ENCODE data around the gene DGKG.

DGKG gene

DNA sequence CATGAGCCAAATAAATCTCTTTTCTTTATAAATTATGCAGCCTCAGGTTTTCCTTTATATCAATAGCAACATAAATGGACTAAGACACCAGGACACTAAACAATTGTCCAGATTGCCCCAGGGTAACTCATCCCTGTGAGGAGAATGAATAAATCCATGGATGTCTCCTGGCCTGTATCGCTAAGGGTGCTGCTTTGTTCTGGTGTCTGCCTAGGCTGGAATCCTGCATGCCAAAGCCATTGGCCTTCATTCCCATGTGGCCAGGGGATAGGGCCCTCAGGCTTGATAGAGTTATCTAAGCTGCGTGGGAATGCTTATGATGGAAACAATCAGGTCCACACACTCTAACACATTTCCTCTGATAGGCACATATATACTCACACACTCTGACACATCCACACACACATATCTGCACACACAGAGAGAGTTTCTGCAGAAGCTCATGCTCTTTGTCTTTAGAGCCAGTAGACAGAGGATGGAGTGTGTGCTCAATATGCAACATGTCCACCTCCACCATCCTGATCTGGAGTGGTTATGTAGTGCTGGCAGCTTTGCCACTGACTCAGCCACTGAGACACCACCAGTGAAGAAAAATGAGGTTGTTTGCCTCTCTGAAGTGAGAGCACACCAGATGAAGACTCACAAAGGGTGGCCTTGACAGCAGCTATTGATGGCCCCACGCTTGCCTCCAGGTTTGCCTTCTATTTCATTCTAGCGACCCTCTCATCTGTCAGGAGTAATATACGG lies 24.0 kb upstream of the DGKG start:
- no peak for FAIRE-seq
- no peak for DNase-seq (ENCODE audit: insufficient read length, low spot score)
- TF ChIP-seq POLR2A (IDR thresholded peaks at IDR 0.05; ENCODE audit: low read depth, low read length) (no peak), SPI1 (IDR thresholded peaks at IDR 0.05; ENCODE audit: low read depth, low read length) (no peak), POLR2AphosphoS5 (IDR thresholded peaks at IDR 0.05; ENCODE audit: low read depth, low read length) (no peak), TAF1 (IDR thresholded peaks at IDR 0.05; ENCODE audit: low read depth, low read length) (no peak), PAX5 (IDR thresholded peaks at IDR 0.05; ENCODE audit: insufficient read depth, low read length, severe bottlenecking) (no peak)

GRCh38 chr3:186383026-186383993 lies 21.3 kb upstream of the DGKG start:
- FAIRE-seq, result no peak
- DNase-seq (ENCODE audit: insufficient read length, low spot score), result no peak
- no peak for TF ChIP-seq POLR2A (IDR thresholded peaks at IDR 0.05; ENCODE audit: low read depth, low read length)
- TF ChIP-seq TAF1 (IDR thresholded peaks at IDR 0.05; ENCODE audit: low read depth, low read length), result no peak
- no peak for TF ChIP-seq PAX5 (IDR thresholded peaks at IDR 0.05; ENCODE audit: insufficient read depth, low read length, severe bottlenecking)
- no peak for TF ChIP-seq SPI1 (IDR thresholded peaks at IDR 0.05; ENCODE audit: low read depth, low read length)
- no peak for TF ChIP-seq POU2F2 (IDR thresholded peaks at IDR 0.05; ENCODE audit: low read depth, low read length)
- no peak for TF ChIP-seq POLR2AphosphoS5 (IDR thresholded peaks at IDR 0.05; ENCODE audit: low read depth, low read length)

DNA sequence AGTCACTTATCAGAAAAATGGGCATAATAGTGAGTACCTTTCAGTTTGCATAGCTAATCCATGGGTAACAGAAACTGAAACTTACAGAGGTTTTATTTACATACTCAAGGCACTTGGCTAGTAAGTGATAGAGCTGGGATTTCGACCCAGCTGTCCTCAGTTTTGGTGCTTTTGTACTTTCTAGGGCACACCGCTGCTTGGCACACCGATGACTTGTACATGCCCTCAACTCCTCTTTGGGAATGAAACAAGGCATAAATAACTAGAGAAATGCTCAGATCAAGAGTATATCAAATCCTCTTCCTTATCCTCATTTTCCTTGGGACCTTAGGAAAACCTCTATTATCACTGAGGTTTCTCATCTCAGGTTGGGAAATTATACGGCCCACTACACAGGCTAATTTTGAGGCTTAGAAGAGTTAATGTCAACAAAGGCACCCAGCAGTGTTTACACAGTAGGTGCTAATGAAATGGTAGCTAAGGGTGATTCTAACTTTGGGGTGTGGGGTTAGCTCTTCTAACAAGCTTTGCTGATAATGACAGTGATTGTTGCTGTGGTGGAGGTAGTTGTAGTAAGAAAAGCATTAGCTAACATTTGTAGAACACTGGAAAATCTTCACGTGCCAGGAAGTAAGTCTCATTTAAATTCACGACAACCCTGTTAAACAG lies 20.3 kb upstream of the DGKG start:
- TF ChIP-seq SPI1 (IDR thresholded peaks at IDR 0.05; ENCODE audit: low read depth, low read length), result no peak
- no peak for TF ChIP-seq TAF1 (IDR thresholded peaks at IDR 0.05; ENCODE audit: low read depth, low read length)
- no peak for TF ChIP-seq POLR2A (IDR thresholded peaks at IDR 0.05; ENCODE audit: low read depth, low read length)
- no peak for TF ChIP-seq POU2F2 (IDR thresholded peaks at IDR 0.05; ENCODE audit: low read depth, low read length)
- no peak for TF ChIP-seq POLR2AphosphoS5 (IDR thresholded peaks at IDR 0.05; ENCODE audit: low read depth, low read length)
- TF ChIP-seq PAX5 (IDR thresholded peaks at IDR 0.05; ENCODE audit: insufficient read depth, low read length, severe bottlenecking), result no peak
- DNase-seq (ENCODE audit: insufficient read length, low spot score), result no peak
- FAIRE-seq, result no peak

DNA sequence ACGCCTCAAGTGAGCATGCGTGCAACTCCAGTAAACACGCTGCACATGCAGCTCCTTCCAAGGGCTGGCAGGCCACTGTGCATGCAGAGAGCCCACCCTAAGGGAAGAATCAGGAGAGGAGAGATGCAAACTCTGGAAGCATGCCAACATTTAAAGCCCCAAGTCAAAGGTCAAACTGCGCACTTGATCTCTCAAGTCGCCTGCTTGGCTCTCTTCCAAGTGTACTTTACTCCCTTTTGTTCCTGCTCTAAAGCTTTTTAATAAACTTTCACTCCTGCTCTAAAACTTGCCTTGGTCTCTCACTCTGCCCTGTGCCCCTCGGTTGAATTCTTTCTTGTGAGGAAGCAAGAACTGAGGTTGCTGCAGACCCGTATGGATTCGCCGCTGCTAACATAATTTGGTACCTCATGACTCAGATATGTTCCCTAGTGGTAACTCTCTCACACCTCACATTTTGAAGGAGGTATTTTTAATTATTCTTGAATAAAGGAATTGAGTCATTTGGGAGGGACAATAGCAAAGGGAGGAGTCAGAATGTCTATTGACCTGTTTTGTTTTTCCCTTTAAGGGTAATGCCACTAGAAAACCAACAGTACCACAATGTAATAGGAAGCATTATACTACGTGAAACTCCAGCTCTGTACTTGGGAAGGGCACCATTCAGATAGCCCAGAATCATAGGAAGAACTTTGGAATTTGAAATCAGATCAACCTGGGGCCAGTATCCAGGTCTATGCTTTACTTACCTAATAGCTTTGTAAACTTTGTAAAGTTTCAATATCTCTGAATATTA lies 19.6 kb upstream of the DGKG start:
- no peak for TF ChIP-seq TAF1 (IDR thresholded peaks at IDR 0.05; ENCODE audit: low read depth, low read length)
- no peak for TF ChIP-seq POU2F2 (IDR thresholded peaks at IDR 0.05; ENCODE audit: low read depth, low read length)
- FAIRE-seq (no peak), DNase-seq (ENCODE audit: insufficient read length, low spot score) (no peak)

DNA sequence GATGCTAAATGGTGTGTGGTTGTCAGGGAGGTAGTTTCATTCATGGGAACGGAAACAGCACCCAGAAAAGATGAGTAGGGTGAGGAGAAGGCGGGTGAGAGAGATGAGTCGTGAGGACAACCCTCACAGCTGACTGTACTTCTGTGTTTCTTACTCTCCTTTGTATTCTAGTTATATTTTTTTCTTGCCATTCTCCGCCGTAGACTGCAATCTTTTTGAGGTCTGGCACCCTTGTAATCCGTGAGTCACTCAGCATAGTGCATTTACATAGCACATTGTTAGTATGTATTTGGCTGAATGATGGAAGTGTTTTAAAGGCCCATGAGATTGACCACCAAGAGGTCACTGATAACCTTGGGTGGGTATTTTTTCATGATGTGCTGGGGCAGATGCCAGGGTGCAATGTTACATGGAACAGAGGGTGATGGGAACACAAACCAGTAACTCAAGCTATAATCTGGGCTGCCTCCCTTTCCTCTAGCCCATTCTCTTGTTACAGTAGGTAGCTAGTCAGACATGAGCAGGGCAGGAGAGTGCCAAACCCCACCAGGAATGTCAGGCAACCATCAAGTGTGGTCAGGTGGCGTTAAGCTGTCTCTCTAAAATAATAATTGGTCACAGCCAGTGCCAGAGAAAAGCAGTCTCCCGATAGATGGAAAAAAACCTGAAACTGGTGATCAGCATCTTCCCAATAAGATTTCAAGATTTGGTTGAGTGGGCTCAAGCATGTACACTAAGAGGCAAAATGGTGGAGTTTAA lies 18.8 kb upstream of the DGKG start:
- DNase-seq (ENCODE audit: insufficient read length, low spot score) (no peak), FAIRE-seq (no peak)
- TF ChIP-seq TAF1 (IDR thresholded peaks at IDR 0.05; ENCODE audit: low read depth, low read length) (no peak), POLR2A (IDR thresholded peaks at IDR 0.05; ENCODE audit: low read depth, low read length) (no peak), PAX5 (IDR thresholded peaks at IDR 0.05; ENCODE audit: insufficient read depth, low read length, severe bottlenecking) (no peak), POU2F2 (IDR thresholded peaks at IDR 0.05; ENCODE audit: low read depth, low read length) (no peak), POLR2AphosphoS5 (IDR thresholded peaks at IDR 0.05; ENCODE audit: low read depth, low read length) (no peak)

DNA sequence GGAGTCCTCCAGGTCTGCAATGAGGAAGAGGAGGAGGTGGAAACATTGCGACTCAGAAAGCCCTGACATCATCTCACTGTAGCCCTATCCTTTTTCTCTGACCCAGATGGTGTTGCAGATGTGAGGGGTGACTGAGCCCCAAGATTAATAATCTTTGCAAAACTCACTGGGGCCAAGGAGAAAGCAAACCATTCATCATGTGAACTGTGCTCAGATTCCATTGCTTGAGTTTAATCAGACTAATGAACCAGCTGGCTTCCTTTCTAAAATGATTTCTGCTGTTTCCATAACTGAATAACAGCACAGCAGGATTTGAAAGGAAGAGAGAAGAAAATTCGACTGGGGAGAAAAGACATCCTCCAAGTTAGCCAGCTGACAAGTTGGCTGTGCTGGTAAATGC lies 13.4 kb upstream of the DGKG start:
- TF ChIP-seq POU2F2 (IDR thresholded peaks at IDR 0.05; ENCODE audit: low read depth, low read length) (no peak), TAF1 (IDR thresholded peaks at IDR 0.05; ENCODE audit: low read depth, low read length) (no peak), SPI1 (IDR thresholded peaks at IDR 0.05; ENCODE audit: low read depth, low read length) (no peak), POLR2A (IDR thresholded peaks at IDR 0.05; ENCODE audit: low read depth, low read length) (no peak), PAX5 (IDR thresholded peaks at IDR 0.05; ENCODE audit: insufficient read depth, low read length, severe bottlenecking) (no peak), POLR2AphosphoS5 (IDR thresholded peaks at IDR 0.05; ENCODE audit: low read depth, low read length) (no peak)
- DNase-seq (ENCODE audit: insufficient read length, low spot score) (no peak), FAIRE-seq (no peak)

GRCh38 chr3:186374376-186374775 lies 12.3 kb upstream of the DGKG start:
- TF ChIP-seq POU2F2 (IDR thresholded peaks at IDR 0.05; ENCODE audit: low read depth, low read length) (no peak), POLR2AphosphoS5 (IDR thresholded peaks at IDR 0.05; ENCODE audit: low read depth, low read length) (no peak), POLR2A (IDR thresholded peaks at IDR 0.05; ENCODE audit: low read depth, low read length) (no peak), TAF1 (IDR thresholded peaks at IDR 0.05; ENCODE audit: low read depth, low read length) (no peak), SPI1 (IDR thresholded peaks at IDR 0.05; ENCODE audit: low read depth, low read length) (no peak), PAX5 (IDR thresholded peaks at IDR 0.05; ENCODE audit: insufficient read depth, low read length, severe bottlenecking) (no peak)
- FAIRE-seq (no peak), DNase-seq (ENCODE audit: insufficient read length, low spot score) (no peak)

GRCh38 chr3:186369217-186369616 lies 7.2 kb upstream of the DGKG start:
- DNase-seq (ENCODE audit: insufficient read length, low spot score) (no peak), FAIRE-seq (no peak)
- no peak for TF ChIP-seq PAX5 (IDR thresholded peaks at IDR 0.05; ENCODE audit: insufficient read depth, low read length, severe bottlenecking)
- no peak for TF ChIP-seq TAF1 (IDR thresholded peaks at IDR 0.05; ENCODE audit: low read depth, low read length)
- no peak for TF ChIP-seq POU2F2 (IDR thresholded peaks at IDR 0.05; ENCODE audit: low read depth, low read length)
- TF ChIP-seq POLR2AphosphoS5 (IDR thresholded peaks at IDR 0.05; ENCODE audit: low read depth, low read length), result no peak
- TF ChIP-seq POLR2A (IDR thresholded peaks at IDR 0.05; ENCODE audit: low read depth, low read length), result no peak
- TF ChIP-seq SPI1 (IDR thresholded peaks at IDR 0.05; ENCODE audit: low read depth, low read length), result no peak
